Vagina (tissue), 2 donors: ENCODE measurements around the gene TSGA10IP. TPM values are rescaled to one million over a fixed set of nuclear protein-coding genes. Genes with fewer than 3 reads are reported as not detected.

ENCODE experiments used
- DNase-seq, 2 donors: peaks; one replicate each; pipeline ENCODE4 v3.0.0-alpha.2; 2017; ENCODE audit errors: extremely low spot score in 2 of 2
- H3K27ac ChIP-seq: fragments of 200-600 bp; sonication (generic); one replicate; pipeline ENCODE4 v1.5.1; 2019
- H3K27me3 ChIP-seq: fragments of 200-600 bp; sonication (generic); one replicate; pipeline ENCODE4 v1.5.1; 2019
- H3K36me3 ChIP-seq, 2 donors: fragments of 200-600 bp; sonication (generic); one replicate each; pipeline ENCODE4 v1.5.1; 2017 to 2019
- H3K4me1 ChIP-seq: fragments of 200-600 bp; sonication (generic); one replicate; pipeline ENCODE4 v1.5.1; 2019
- H3K4me3 ChIP-seq, 2 donors: fragments of 200-600 bp; sonication (generic); 1 replicate in 1 of 2; 2 replicates in 1 of 2; pipeline ENCODE4 v1.5.1; 2016 to 2019
- H3K9me3 ChIP-seq: fragments of 200-600 bp; sonication (generic); one replicate; pipeline ENCODE4 v1.5.1; 2019
- POLR2A ChIP-seq, 2 donors: fragments of 450-650 bp; IDR thresholded peaks; one replicate each; pipeline ENCODE4 v1.6.1; 2017; ENCODE audit warnings: antibody characterized with exemption in 2 of 2, mild to moderate bottlenecking in 2 of 2, moderate library complexity in 2 of 2
- POLR2AphosphoS5 ChIP-seq, 2 donors: sonication (generic); formaldehyde crosslinking; IDR thresholded peaks; one replicate each; pipeline ENCODE4 v1.9.0; 2017; ENCODE audit warnings: antibody characterized with exemption in 2 of 2, mild to moderate bottlenecking in 2 of 2, low read depth in 1 of 2; ENCODE audit not compliant: insufficient read depth in 1 of 2
- intact Hi-C: fragments of 100-400 bp; cut with DNase I; formaldehyde crosslinking; loops from one replicate; pipeline ENCODE4 v1.15.1; 2023
- total RNA-seq: library from RNA; depleted of rRNA; stranded (reverse); fragments of >200 nt; gene quantifications from one replicate; pipeline ENCODE4 v1.2.3, GENCODE V29; 2016
- TF ChIP-seq, protein P1 (sequence below), 3 experiments: fragments of 450-650 bp in 2 of 3; fragments of 200-600 bp in 1 of 3; sonication (generic) in 1 of 3; IDR thresholded peaks; one replicate each; pipeline ENCODE4 v1.5.1; 2017 to 2019; ENCODE audit warnings: antibody characterized with exemption in 3 of 3, mild to moderate bottlenecking in 2 of 3, moderate library complexity in 2 of 3

Gene TSGA10IP
- total RNA-seq, 1 donor from 2014 or later, result not detected

DNA sequence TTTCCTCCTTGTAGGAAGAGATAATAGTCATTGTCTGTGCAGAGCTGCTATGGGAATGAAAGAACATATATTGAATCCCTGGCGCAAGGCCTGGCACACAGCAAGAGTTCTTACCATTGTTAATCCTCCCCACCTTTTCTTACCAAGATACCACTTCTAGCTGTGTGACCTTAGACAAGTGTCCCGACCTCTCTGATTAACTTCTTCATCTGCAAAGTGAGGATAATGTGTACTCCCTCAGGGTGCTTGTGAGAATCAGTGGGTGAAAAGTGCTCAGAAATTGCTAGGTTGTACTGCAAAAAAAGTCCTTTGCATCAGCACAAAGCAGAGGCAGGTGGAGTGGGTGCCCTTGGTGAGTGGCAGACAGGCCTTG lies 62.8 kb downstream of the TSGA10IP start:
- H3K4me3 ChIP-seq, result no peak overlapping the region
- peaks cover 0 to 11% of the 10 kb centered on the region in 2 donors for H3K36me3 ChIP-seq
- H3K27me3 ChIP-seq, result no peaks in the 10 kb centered on the region
- H3K9me3 ChIP-seq, result no peaks in the 10 kb centered on the region
- H3K4me1 ChIP-seq, result peaks cover 19% of the 10 kb centered on the region
- DNase-seq, result no peak
- intact Hi-C loops, result no loop called here
- no peak overlapping the region for H3K27ac ChIP-seq
- TF ChIP-seq POLR2AphosphoS5 (IDR thresholded peaks at IDR 0.05; ENCODE audit: insufficient read depth in 1 of 2, low read depth in 1 of 2) (no peak), POLR2A (IDR thresholded peaks at IDR 0.05) (no peak)
- TF ChIP-seq, protein P1, sequence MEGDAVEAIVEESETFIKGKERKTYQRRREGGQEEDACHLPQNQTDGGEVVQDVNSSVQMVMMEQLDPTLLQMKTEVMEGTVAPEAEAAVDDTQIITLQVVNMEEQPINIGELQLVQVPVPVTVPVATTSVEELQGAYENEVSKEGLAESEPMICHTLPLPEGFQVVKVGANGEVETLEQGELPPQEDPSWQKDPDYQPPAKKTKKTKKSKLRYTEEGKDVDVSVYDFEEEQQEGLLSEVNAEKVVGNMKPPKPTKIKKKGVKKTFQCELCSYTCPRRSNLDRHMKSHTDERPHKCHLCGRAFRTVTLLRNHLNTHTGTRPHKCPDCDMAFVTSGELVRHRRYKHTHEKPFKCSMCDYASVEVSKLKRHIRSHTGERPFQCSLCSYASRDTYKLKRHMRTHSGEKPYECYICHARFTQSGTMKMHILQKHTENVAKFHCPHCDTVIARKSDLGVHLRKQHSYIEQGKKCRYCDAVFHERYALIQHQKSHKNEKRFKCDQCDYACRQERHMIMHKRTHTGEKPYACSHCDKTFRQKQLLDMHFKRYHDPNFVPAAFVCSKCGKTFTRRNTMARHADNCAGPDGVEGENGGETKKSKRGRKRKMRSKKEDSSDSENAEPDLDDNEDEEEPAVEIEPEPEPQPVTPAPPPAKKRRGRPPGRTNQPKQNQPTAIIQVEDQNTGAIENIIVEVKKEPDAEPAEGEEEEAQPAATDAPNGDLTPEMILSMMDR (IDR thresholded peaks at IDR 0.05), result no peak

- no peak for DNase-seq
- Histone ChIP-seq H3K27ac (no peak overlapping the region), H3K9me3 (no peaks in the 10 kb centered on the region), H3K36me3 (peaks cover 0 to 11% of the 10 kb centered on the region in 2 donors), H3K4me3 (no peak overlapping the region), H3K27me3 (no peaks in the 10 kb centered on the region), H3K4me1 (peaks cover 14% of the 10 kb centered on the region)
- no peak for TF ChIP-seq POLR2AphosphoS5 (IDR thresholded peaks at IDR 0.05; ENCODE audit: insufficient read depth in 1 of 2, low read depth in 1 of 2)
- TF ChIP-seq, protein P1 (IDR thresholded peaks at IDR 0.05), result no peak
- TF ChIP-seq POLR2A (IDR thresholded peaks at IDR 0.05), result no peak
- intact Hi-C loops, result no loop called here
Observed at GRCh38 chr11:66008468-66009101, 63.3 kb downstream of the TSGA10IP start.

Other genes starting within 250 kb of the TSGA10IP start
- gene KAT5, start 233.2 kb upstream of the TSGA10IP start, total RNA-seq, result 58.9 TPM
- gene RNASEH2C, start 224.7 kb upstream of the TSGA10IP start, total RNA-seq, result 66.8 TPM
- 16.5 TPM for gene AP5B1, start 164.5 kb upstream of the TSGA10IP start, total RNA-seq
- 17.4 TPM for gene OVOL1, start 158.4 kb upstream of the TSGA10IP start, total RNA-seq
- gene SNX32, start 111.5 kb upstream of the TSGA10IP start, total RNA-seq, result 1.5 TPM
- gene CFL1, start 87.3 kb upstream of the TSGA10IP start, total RNA-seq, result 589 TPM
- gene MUS81, start 85.0 kb upstream of the TSGA10IP start, total RNA-seq, result 48.9 TPM
- gene EFEMP2, start 72.7 kb upstream of the TSGA10IP start, total RNA-seq, result 57.9 TPM
- 0.74 TPM for gene CTSW, start 65.6 kb upstream of the TSGA10IP start, total RNA-seq
- 78.6 TPM for gene FIBP, start 57.0 kb upstream of the TSGA10IP start, total RNA-seq
- 76.4 TPM for gene CCDC85B, start 54.8 kb upstream of the TSGA10IP start, total RNA-seq
- gene FOSL1, start 45.1 kb upstream of the TSGA10IP start, total RNA-seq, result 20.9 TPM
- gene C11orf68, start 26.4 kb upstream of the TSGA10IP start, total RNA-seq, result 21.1 TPM
- gene DRAP1, start 26.1 kb upstream of the TSGA10IP start, total RNA-seq, result 59.2 TPM
- 26.0 TPM for gene SART1, start 16.3 kb downstream of the TSGA10IP start, total RNA-seq
- 50.6 TPM for gene EIF1AD, start 56.7 kb downstream of the TSGA10IP start, total RNA-seq
- gene BANF1, start 57.0 kb downstream of the TSGA10IP start, total RNA-seq, result 54.5 TPM
- 5.6 TPM for gene CST6, start 66.5 kb downstream of the TSGA10IP start, total RNA-seq
- gene CATSPER1, start 81.0 kb downstream of the TSGA10IP start, total RNA-seq, result not detected
- not detected for gene GAL3ST3, start 103.7 kb downstream of the TSGA10IP start, total RNA-seq
- gene SF3B2, start 106.9 kb downstream of the TSGA10IP start, total RNA-seq, result 107 TPM
- 66.0 TPM for gene PACS1, start 124.8 kb downstream of the TSGA10IP start, total RNA-seq